ENCODE results near the gene ABAT.

- TF ChIP-seq RNF2 (IDR thresholded peaks at IDR 0.05; ENCODE audit: borderline replicate concordance, low read depth), result no peak
- TF ChIP-seq, protein P1, sequence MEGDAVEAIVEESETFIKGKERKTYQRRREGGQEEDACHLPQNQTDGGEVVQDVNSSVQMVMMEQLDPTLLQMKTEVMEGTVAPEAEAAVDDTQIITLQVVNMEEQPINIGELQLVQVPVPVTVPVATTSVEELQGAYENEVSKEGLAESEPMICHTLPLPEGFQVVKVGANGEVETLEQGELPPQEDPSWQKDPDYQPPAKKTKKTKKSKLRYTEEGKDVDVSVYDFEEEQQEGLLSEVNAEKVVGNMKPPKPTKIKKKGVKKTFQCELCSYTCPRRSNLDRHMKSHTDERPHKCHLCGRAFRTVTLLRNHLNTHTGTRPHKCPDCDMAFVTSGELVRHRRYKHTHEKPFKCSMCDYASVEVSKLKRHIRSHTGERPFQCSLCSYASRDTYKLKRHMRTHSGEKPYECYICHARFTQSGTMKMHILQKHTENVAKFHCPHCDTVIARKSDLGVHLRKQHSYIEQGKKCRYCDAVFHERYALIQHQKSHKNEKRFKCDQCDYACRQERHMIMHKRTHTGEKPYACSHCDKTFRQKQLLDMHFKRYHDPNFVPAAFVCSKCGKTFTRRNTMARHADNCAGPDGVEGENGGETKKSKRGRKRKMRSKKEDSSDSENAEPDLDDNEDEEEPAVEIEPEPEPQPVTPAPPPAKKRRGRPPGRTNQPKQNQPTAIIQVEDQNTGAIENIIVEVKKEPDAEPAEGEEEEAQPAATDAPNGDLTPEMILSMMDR (IDR thresholded peaks at IDR 0.05), result no peak
- no peak for TF ChIP-seq POLR2A (IDR thresholded peaks at IDR 0.05; ENCODE audit: low read length)
- no peak for TF ChIP-seq MAZ (IDR thresholded peaks at IDR 0.05; ENCODE audit: borderline replicate concordance, low read depth, low read length)
- no peak for TF ChIP-seq RCOR1 (IDR thresholded peaks at IDR 0.05; ENCODE audit: low read depth, low read length)
- TF ChIP-seq CEBPB (IDR thresholded peaks at IDR 0.05), result no peak
- no peak for TF ChIP-seq HES2 (IDR thresholded peaks at IDR 0.05)
- no peak for TF ChIP-seq SMC3 (IDR thresholded peaks at IDR 0.05)
Measured at GRCh38 chr16:8752706-8753105, 78.3 kb downstream of the ABAT start.
